ENCODE results near the gene S1PR5.

S1PR5 gene

DNA sequence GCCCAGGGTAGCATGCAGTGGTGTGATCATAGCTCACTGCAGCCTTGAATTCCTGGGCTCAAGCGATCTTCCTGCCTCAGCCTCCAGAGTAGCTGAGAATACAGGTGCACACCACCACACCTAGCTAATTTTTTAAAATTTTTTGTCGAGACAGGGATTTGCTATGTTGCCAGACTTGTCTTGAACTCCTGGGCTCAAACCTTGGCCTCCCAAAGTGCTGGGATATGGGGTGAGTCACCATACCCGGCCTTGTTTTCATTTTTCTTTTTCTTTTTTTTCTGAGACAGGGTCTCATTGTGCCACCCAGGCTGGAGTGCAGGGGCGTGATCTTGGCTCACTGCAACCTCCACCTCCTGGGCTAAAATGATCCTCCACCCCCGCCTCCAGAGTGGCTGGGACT, 52.8 kb downstream of the S1PR5 start:
- DNase-seq: no peak

All from activated CD4-positive, alpha-beta T cell treated with anti-CD3 and anti-CD28 coated beads, Interleukin-2, amount 50 U/mL, for 4 hours (primary cell).